Uterus (tissue), 2 donors: ENCODE data around the gene MTRF1.

Experiments used
- POLR2A ChIP-seq, 2 donors: fragments of 450-650 bp; IDR thresholded peaks; one replicate each; pipeline ENCODE4 v1.6.1; 2016; ENCODE audit warnings: antibody characterized with exemption in 2 of 2, mild to moderate bottlenecking in 1 of 2, moderate library complexity in 1 of 2
- TF ChIP-seq, protein P1 (sequence below), 4 experiments: fragments of 200-600 bp in 2 of 4; fragments of 450-650 bp in 2 of 4; sonication (generic) in 2 of 4; IDR thresholded peaks; one replicate each; pipeline ENCODE4 v1.5.1; 2016 to 2019; ENCODE audit warnings: antibody characterized with exemption in 4 of 4, mild to moderate bottlenecking in 2 of 4, moderate library complexity in 1 of 4

DNA sequence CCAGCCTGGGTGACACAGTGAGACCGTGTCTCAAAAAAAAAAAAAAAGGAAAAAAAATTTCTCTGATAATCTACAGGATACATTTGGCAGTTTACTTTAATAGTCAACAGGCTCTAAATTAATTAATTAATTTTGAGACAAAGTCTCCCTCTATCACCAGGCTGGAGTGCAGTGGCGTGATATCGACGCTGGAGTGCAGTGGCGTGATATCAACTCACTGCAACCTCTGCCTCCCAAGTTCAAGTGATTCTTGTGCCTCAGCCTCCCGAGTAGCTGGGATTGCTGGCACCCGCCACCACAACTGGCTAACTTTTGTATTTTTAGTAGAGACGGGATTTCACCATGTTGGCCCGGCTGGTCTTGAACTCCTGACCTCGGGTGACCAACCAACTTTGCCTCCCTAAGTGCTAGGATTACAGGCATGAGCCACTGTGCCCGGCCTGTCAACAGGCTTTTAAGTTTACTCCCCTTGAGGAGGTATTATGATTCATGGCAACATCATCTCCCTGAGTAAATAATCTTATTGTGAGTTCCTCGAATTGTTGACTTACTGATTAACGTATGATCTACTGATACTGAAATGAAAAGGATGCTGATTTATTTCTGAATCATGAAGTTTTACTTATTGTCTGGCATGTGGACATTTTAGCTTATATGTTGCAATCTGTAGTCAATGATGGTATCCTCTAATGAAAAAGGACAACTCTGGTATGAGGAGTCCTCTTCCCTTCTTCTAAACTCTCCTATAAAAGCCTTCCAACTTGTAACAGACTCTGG, 21.3 kb upstream of the MTRF1 start:
- TF ChIP-seq, protein P1, sequence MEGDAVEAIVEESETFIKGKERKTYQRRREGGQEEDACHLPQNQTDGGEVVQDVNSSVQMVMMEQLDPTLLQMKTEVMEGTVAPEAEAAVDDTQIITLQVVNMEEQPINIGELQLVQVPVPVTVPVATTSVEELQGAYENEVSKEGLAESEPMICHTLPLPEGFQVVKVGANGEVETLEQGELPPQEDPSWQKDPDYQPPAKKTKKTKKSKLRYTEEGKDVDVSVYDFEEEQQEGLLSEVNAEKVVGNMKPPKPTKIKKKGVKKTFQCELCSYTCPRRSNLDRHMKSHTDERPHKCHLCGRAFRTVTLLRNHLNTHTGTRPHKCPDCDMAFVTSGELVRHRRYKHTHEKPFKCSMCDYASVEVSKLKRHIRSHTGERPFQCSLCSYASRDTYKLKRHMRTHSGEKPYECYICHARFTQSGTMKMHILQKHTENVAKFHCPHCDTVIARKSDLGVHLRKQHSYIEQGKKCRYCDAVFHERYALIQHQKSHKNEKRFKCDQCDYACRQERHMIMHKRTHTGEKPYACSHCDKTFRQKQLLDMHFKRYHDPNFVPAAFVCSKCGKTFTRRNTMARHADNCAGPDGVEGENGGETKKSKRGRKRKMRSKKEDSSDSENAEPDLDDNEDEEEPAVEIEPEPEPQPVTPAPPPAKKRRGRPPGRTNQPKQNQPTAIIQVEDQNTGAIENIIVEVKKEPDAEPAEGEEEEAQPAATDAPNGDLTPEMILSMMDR (IDR thresholded peaks at IDR 0.05), result no peak
- TF ChIP-seq POLR2A (IDR thresholded peaks at IDR 0.05), result no peak
